Measurements from ENCODE around the gene ARFRP1.

ARFRP1 gene

DNA sequence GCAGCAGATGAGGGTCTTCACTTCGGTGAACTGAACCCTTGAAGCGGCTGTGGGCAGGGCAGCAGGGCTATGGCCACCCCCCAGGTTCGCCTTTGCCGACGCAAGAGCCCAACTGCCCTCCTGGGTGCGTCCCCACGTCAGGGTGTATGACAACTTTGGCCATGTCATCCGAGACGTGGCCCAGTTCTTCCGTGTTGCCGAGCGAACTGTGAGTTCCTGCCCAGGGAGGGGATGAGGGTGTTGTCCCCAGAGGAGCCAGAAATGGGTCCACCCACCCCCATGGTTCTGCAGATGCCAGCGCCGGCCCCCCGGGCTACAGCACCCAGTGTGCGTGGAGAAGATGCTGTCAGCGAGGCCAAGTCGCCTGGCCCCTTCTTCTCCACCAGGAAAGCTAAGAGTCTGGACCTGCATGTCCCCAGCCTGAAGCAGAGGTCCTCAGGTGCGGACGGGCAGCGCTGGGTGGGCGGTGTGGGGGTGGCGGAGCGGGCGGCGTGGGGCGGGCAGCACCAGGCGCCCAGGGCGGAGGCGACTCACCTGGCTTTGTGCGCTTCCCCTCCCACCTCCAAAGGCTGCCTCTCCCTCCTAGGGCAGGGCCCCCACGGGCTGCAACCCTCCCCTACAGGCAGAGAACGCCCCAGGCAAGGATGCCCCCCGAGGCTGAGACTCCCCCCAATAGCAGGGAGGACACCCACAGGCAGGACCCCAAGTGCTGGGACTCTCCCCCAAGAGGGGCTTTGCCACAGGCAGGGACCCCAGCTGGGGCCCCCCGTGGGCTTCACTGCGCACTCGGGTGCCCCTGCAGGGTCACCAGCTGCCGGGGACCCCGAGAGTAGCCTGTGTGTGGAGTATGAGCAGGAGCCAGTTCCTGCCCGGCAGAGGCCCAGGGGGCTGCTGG, 17.5 kb downstream of the ARFRP1 start:
- no peak for DNase-seq

DNA sequence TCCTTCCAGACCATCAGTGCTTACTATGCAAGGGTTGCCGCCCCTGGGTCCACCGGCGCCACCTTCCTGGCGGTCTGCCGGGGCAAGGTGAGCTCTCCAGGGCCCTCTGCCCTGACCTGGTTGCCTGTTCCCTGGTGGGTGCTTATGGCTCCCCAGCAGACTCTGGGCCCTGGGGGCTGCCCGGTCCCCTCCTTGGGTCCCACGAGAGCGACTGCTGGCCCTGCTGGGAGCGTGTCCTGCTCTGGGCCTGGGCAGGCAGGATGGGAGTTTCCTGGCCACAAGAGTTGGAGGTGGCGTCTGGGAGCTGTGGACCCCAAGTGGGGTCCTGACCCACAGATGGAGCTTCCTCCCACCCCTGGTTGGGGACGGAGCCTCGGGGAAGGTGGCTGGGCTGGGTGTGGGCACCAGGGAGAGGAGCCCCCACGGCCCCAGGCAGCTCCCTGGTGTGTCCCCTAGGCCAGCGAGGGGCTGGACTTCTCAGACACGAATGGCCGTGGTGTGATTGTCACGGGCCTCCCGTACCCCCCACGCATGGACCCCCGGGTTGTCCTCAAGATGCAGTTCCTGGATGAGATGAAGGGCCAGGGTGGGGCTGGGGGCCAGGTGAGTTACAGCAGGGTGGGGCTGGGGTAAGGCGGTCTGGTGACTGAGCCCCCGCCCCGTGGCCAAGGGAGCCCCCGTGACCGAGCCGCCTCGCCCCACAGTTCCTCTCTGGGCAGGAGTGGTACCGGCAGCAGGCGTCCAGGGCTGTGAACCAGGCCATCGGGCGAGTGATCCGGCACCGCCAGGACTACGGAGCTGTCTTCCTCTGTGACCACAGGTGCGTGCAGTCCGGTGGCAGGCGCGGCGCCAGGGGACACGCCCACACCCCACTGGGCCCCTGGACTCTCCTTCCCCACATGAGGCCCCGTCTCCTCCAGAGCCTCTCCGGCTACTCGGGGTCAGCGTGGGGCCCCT, 18.5 kb downstream of the ARFRP1 start:
- DNase-seq: no peak

DNA sequence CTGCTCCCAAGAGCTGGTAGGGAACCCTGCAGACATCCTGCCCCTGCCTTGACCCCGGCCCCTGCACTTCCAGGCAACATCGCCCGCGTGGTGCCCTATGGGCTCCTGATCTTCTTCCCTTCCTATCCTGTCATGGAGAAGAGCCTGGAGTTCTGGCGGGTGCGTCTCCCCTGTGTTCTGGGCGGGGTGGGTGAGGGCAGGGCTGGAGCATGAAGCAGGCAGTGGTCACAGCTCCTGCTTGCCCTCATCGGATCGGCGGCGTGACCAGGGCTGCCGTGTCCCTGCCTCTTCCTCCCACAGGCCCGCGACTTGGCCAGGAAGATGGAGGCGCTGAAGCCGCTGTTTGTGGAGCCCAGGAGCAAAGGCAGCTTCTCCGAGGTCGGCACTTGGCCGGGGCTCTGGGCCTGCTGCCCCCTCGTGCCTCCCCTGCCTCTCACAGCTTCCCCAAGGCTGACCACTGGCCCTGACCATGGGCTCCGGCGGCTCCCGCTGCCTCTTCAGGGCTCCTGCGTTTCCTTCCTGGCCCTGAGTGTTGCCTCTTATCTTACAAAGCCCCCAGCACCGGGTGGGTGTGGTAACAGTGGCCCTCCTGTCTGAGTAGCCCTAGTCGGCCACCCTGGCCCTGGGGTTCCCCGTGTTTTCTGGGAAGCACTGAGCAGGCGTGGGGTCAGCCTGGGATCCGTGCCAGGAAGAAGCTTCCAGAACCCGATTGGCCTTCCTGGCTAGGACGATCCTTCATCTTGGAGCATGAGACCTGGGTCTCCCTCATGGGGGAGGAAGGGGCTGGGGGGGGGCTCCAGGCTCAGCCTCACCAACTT, 19.3 kb downstream of the ARFRP1 start:
- no peak for DNase-seq

DNA sequence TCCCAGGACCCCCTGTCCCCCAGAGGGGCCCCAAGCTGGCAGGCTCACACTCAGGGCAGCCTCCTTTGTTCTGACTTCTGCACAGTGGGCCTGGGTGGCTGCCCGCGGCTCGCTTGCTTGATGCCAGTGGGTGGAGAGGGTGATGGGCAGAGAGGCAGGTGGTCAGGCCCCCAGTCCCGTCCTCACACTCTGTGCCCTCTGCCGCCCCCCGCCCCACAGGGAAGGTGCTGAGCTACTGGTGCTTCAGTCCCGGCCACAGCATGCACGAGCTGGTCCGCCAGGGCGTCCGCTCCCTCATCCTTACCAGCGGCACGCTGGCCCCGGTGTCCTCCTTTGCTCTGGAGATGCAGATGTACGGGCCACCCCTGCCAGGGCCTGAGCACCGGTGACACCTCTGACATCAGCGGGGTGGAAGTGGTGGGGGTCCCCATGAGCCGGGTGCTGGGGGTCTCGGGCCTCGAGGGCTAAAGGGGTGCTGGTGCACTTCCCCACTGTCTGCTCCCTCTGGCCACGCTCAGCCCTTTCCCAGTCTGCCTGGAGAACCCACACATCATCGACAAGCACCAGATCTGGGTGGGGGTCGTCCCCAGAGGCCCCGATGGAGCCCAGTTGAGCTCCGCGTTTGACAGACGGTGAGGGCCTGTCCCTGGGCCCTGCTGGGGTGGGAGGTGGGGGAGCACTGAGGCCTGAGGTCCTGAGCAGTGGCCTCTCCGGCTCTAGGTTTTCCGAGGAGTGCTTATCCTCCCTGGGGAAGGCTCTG, 20.2 kb downstream of the ARFRP1 start:
- no peak for DNase-seq

DNA sequence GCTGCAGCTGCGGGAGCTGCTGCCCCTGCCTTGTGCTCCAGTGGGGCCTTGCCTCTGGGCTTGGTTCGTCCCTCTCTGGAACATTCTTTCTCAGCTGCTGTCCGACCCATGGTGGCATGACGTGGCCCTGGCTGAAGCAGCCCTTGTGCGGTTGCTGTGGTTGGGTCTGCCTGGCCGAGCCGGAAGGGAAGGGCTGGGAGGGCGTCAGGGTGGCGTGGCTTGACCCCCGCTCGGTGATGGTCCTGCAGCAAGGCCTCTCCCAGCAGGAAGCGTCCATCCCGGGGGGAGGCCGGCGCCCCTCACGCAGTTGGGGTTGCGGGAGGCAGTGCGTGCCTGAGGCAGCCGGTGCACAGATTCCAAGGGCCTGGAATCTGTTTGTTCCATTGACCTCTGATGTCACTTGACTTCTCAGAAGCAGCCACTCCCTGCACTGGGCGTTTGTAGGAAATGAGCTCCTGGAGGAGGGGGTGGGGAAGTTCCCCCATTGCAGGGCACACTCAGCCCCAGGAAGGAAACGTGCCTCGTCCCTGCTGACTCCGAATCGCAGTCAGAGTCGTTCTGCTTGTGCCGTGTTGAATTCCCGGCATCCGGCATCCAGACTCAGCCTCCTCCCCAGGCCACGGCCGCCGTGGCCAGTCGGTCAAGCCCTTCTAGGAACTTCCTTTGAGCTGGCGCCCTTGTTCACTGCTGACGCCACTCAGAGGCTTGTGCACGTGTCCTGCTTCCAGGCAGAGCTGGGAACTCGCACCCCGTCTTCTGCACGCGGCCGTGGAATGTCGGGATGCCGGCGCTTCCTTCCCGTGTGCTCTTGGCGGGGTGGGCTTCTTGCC, 21.1 kb downstream of the ARFRP1 start:
- DNase-seq: no peak

DNA sequence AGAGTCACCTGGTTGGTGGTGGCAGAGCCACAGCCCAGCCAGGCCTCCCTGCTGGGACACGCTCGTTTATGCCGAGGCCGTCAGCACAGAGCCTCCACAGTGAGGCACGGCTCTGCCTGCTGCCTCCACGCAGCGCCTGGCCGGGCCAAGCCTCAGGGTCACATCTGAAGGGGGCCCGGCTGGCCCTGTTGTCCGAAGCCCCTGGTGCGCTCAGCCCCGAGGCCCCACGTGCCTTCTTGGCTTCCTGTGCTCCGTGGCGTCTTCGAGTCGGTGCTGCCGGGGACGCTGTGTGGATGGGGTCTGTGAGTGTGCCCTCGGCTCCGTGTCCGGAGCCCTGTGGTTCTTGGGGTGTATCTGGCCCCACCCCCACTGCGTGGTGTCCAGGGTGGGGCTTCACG, 21.7 kb downstream of the ARFRP1 start:
- DNase-seq: no peak

DNA sequence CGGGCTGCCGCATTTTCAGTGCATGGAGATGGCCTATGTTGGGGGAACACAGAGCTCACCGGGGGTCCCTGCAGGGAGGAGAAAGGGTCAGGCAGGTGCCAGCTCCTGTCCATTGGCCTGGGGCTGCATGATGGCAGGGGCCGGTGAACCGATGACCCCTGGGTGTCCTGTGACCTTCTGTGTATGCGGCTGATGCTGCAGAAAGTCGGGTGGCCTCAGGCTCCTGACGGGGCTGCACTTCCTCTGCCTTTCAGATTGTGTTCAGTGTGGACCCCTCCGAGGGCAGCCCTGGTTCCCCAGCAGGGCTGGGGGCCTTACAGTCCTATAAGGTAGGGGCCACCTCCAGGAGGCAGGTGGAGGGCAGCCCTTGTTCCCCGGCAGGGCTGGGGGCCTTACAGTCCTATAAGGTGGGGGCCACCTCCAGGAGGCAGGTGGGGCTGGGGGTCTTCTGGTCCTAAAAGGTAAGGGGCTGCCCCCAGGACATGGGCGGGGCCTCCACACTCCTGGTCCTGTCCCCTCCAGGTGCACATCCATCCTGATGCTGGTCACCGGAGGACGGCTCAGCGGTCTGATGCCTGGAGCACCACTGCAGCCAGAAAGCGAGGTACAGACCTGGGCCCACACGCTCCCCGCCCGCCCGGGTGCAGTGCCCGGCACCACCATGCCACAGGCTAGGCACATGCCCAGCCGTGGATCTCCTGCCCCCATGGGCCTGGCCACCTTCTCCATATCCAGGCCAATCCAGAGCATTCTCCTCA, 22.3 kb downstream of the ARFRP1 start:
- no peak for DNase-seq

DNA sequence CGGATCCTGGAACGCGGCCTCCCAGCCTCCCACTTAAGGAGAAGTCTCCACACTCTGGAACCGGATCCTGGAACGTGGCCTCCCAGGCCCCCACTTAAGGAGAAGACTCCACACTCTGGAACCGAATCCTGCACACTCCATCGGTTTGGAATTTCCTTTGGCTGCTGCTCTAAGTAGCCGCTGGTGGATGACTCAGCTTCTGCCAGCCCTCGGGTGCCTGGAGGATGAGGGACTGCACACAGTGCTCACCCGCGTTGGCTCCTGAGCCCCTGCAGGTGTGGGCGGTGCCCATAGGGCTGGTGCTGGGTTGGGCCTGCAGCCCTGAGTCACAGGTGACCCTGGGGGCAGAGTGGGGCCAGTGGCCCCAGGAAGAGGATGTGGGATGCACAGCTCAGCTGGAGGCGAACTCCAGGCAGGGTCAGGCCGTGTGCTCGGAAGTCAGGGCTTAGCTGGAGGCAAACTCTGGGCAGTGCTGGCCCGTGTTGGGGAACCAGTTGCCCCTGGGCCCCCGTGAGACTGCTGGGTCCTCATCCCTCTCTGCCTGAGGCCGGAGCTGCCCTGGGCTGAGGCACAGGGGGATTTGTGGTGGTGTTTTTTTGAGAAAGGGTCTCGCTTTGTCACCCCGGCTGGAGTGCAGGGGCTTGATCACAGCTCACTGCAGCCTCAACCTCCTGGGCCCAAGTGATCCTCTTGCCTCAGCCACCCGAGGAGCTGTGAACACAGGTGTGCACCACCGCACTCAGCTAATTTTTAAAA, 25.2 kb downstream of the ARFRP1 start:
- DNase-seq: no peak

DNA sequence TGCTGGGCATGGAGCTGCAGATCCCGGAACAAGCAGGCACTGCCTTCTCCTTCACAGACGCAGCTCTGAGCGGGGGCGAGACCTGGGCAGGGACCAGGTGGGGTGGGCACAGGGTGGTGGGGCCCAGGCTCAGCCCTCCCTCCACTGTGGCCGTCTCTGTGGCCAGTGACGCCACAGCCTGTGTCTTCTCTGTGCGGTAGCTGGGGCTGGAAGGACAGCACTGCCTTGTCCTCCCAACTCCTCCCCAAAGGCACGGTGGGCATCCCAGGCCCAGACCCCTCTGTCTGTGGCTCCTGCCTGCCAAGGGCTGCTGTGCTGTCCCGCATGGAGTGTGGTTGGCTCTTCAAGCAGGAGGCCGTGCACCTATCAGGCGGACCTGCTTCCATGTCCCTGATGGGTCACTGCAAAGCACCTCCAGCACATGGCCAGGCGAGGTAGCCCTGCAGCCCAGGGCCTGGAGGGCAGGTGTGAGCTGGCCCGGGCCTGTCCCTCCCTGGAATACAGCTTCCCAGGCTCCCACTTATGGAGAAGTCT, 26.1 kb downstream of the ARFRP1 start:
- no peak for DNase-seq

DNA sequence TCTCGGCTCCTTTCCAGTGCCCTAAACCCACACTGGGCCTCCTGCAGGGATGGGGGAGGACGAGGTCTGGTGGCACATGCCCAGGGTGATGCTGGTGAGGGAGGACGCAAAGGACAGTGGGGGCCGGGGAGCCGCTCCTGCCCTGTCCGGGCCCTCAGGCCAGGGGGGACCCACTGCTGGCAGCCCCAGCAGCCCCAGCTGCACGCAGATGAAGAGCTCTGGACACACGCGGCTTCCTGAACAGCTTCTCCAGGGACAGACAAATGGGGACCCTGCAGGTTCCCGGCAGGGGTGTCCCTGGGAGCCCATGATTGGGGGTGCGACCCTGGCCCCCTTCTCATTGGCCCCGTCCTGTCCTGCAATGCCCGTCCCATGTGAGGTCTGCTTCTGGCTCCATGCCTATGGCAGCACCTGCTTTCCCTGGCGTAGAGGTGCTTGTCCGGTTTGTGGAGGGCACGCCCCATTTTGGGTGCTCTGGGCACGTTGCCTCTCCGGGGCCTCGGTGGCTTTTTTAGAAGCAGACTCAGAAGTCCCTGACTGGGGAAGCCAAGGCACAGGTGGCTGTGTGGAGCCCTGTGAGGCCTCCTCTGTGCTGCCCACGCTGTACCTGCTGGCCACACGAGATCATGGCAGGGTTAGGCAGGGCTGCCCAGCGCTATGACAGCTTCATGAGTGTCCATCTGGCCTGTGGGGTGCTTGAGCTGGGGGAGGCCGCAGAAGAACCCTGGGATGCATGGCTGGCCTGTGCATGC, 26.7 kb downstream of the ARFRP1 start:
- no peak for DNase-seq

DNA sequence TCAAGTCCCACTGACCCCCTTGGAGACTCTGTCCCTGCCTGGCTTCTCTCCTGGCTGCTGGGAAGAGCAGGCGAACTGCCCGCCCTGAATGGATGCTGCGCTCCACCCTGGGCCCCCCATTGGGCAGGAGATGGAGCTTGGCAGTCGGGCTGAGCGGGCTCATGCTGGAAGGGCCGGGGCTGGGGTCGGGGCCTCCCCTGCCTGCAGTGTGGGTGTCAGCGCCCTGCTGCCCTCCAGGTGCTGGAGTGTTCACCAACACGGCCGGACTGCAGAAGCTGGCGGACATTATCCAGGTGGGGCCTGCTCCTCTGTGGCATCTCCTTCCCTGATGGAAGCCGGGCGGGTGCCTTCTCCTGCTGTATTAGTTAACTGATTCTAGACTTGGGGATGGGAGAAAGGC, 27.3 kb downstream of the ARFRP1 start:
- no peak for DNase-seq

DNA sequence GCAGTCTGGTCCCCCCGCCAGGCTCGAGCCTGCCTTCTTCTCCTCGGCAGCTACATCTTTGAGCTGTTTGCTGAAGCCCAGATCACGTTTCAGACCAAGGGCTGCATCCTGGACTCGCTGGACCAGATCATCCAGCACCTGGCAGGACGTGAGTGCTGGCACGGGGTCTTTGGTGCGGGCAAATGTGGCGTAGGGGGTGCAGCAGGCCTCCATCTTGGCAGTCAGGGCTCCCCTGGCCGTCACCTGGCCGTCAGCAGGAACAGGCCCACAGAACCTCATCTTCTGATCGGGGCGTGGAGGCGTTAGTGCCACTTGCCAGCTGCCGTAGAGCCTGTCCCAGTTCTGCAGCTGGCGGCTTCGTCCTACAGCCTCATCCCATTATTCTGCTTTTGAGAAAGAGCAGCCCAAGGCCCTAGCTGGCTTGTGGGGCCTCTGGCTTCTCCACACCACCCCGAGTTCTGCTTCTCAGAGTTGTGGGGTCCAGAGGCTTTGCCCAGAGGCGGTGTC, 27.9 kb downstream of the ARFRP1 start:
- no peak for DNase-seq

DNA sequence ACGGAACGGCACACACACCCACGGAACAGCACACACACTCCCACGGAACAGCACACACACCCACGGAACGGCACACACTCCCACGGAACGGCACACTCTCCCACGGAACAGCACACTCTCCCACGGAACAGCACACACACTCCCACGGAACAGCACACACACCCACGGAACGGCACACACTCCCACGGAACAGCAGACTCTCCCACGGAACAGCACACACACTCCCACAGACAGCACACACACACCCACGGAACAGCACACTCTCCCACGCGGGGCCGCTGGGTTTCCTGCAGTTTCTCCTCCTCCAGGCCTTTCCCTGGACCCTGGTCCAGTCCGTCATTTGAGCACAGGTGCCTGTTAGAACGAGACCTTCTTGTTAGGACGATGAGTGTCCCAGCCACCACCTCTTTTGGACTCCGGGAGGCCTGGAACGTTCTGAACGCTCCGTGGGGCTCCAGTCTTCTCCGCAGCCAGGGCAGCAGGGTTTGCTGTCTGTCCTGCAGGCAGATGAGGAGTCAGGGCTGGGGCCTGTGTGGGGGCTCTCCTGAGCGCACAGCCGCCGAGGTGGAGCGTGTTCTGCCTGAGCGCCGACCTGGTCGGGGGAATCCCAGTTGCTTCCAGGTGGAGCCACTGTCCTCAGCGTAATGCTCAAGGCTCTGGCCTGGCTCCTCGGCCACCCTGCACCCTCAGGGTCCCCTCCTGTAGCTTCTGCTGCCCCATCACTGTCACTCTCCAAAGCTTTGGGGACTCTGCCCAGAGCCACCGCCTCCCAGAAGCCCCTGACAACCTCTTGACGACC, 28.9 kb downstream of the ARFRP1 start:
- DNase-seq: no peak

DNA sequence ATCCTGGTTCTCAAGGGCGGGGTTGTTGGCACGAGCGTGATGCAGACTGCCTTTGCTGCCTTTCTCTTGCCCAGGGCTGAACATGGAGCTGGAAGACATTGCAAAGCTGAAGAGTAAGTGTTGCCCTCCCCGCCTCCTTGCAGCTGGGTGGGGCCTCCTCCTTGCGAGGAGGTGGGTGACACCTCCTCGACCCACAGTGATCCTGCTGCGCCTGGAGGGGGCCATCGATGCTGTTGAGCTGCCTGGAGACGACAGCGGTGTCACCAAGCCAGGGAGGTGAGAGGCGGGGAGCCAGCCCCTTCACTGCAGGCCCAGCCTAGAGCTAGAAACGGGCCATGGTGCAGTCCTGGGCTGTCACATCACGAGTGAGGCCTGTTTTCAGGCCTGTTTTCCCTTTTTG, 29.7 kb downstream of the ARFRP1 start:
- DNase-seq: no peak

DNA sequence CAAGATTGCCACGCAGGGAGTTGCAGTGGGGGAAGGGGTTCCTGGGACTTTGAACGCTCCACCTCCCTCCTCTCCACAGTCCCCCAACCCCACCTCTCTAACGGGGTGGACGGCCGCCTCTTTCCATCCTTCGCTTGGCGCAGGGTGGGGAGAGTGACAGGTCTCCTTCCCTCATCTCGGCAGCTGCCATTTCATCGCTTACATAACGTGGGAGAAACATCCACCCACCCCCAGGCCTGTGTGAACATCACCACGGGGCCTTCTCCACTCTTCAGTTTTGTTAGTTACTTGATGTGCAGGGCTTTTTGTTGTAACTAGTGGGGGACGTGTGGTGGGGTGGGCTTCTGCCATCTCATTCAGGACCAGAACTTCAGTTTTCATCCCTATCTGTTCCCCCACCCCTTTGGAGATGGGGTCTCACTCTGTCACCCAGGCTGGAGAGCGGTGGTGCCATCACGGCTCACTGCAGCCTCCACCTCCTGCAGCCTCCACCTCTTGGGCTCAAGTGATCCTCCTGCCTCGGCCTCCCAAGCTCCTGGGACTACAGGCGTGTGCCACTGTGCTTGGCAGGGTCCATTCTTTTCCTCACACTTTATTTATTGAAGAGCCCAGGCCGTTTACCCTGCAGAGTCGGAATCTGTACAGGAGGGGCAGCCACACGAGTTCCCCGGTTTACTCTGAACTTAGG, 32.0 kb downstream of the ARFRP1 start:
- no peak for DNase-seq

DNA sequence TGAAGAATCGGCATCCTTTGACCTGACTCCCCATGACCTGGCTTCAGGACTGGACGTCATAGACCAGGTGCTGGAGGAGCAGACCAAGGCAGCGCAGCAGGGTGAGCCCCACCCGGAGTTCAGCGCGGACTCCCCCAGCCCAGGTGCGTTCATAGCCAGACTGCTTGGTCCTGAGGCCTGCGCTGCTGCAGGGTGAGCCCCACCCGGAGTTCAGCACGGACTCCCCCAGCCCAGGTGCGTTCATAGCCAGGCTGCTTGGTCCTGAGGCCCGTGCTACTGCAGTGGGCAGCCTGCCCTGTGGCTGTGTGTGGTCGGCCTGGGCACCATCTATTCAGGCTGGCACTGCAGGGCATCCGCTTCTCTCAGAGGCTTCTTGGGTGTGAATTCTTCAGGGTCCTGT, 33.8 kb downstream of the ARFRP1 start:
- no peak for DNase-seq

DNA sequence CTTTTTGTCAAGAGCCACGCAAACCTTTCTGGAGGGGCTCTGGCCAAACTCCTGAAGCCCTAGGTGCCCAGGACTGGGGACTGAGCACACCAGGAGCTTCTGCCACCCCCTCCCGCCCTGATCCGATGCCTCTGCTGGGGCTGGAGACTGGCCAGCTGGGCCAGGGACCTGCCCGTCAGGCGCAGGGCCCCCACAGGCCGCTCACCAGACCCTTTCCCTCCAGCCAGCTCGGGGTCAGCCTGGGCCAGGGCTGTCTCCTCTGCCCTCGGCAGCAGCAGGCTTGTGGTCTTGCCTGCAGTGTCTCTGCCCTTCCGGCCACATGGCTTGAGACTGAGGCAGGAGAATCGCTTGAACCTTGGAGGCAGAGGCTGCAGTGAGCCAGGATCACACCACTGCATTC, 35.1 kb downstream of the ARFRP1 start:
- DNase-seq: no peak
